Loucy (cell line): ENCODE data around the gene NRXN3.

Experiments
- H2AFZ ChIP-seq: fragments of 200-600 bp; sonication (generic); 2 replicates; pipeline ENCODE4 v1.6.0; 2016; ENCODE audit warnings: antibody characterized with exemption, mild to moderate bottlenecking, low read length, moderate library complexity
- H3F3A ChIP-seq: fragments of 200-600 bp; 2 replicates; pipeline ENCODE4 v1.6.0; 2016; ENCODE audit warnings: antibody characterized with exemption, low read depth, mild to moderate bottlenecking
- H3K27me3 ChIP-seq: fragments of 200-600 bp; sonication (generic); 2 replicates; pipeline ENCODE4 v1.6.1; 2014; ENCODE audit warnings: low read length, mild to moderate bottlenecking; ENCODE audit not compliant: insufficient read depth, poor library complexity, severe bottlenecking
- H3K36me3 ChIP-seq: fragments of 200-600 bp; sonication (generic); 2 replicates; pipeline ENCODE4 v1.6.1; 2016; ENCODE audit warnings: low read length; ENCODE audit not compliant: insufficient read depth
- H3K4me1 ChIP-seq: fragments of 200-600 bp; sonication (generic); 2 replicates; pipeline ENCODE4 v1.5.1; 2014; ENCODE audit warnings: low read length, mild to moderate bottlenecking; ENCODE audit not compliant: insufficient read depth, poor library complexity, severe bottlenecking
- H3K4me2 ChIP-seq: fragments of 200-600 bp; sonication (generic); 2 replicates; pipeline ENCODE4 v1.6.0; 2014; ENCODE audit warnings: antibody characterized with exemption, low read length, low read depth, mild to moderate bottlenecking; ENCODE audit not compliant: poor library complexity, severe bottlenecking
- H3K4me3 ChIP-seq: fragments of 200-600 bp; sonication (generic); 2 replicates; pipeline ENCODE4 v1.5.1; 2014; ENCODE audit warnings: low read length, mild to moderate bottlenecking, mixed read lengths; ENCODE audit not compliant: poor library complexity, severe bottlenecking
- H3K79me2 ChIP-seq: fragments of 200-600 bp; sonication (generic); 2 replicates; pipeline ENCODE4 v1.6.1; 2014; ENCODE audit warnings: low read length; ENCODE audit not compliant: insufficient read depth
- H3K9ac ChIP-seq: fragments of 200-600 bp; sonication (generic); 2 replicates; pipeline ENCODE4 v1.6.0; 2014; ENCODE audit warnings: mild to moderate bottlenecking, low read depth, low read length, moderate library complexity; ENCODE audit not compliant: poor library complexity, severe bottlenecking
- H3K9me2 ChIP-seq: fragments of 200-600 bp; sonication (generic); replicated peaks from 2 replicates; pipeline ENCODE4 v1.6.1; 2016; ENCODE audit warnings: low read depth, low read length, mixed read lengths
- H3K9me3 ChIP-seq: fragments of 200-600 bp; sonication (generic); 2 replicates; pipeline ENCODE4 v1.6.1; 2014; ENCODE audit warnings: mild to moderate bottlenecking, antibody characterized with exemption, low read length, low read depth; ENCODE audit not compliant: insufficient read depth
- H4K20me1 ChIP-seq: fragments of 200-600 bp; sonication (generic); 2 replicates; pipeline ENCODE4 v1.6.0; 2014; ENCODE audit warnings: antibody characterized with exemption, low read length, mild to moderate bottlenecking; ENCODE audit not compliant: insufficient read depth, poor library complexity, severe bottlenecking
- EZH2phosphoT487 ChIP-seq: fragments of 200-600 bp; IDR thresholded peaks from 2 replicates; pipeline ENCODE4 v1.6.1; 2018; ENCODE audit warnings: antibody characterized with exemption, mild to moderate bottlenecking, moderate library complexity, borderline replicate concordance
- TF ChIP-seq, protein P1 (sequence below): fragments of 200-600 bp; sonication (generic); conservative IDR thresholded peaks from 2 replicates; pipeline ENCODE4 v1.5.1; 2014; ENCODE audit warnings: mild to moderate bottlenecking, antibody characterized with exemption, low read length

Gene NRXN3

GRCh38 chr14:79663453-79663852 lies 1493.3 kb downstream of the NRXN3 start:
- no peaks in the 10 kb centered on the region for H4K20me1 ChIP-seq
- H3K9ac ChIP-seq: no peak overlapping the region
- H3K36me3 ChIP-seq: no peaks in the 10 kb centered on the region
- H3K27me3 ChIP-seq: no peaks in the 10 kb centered on the region
- no peaks in the 10 kb centered on the region for H3F3A ChIP-seq
- H3K9me2 ChIP-seq: no peaks in the 10 kb centered on the region
- H3K4me3 ChIP-seq: no peak overlapping the region
- no peak overlapping the region for H3K4me2 ChIP-seq
- no peaks in the 10 kb centered on the region for H3K9me3 ChIP-seq
- peaks cover 12% of the 10 kb centered on the region for H3K4me1 ChIP-seq
- H3K79me2 ChIP-seq: no peaks in the 10 kb centered on the region
- H2AFZ ChIP-seq: no peak overlapping the region
- TF ChIP-seq, protein P1, sequence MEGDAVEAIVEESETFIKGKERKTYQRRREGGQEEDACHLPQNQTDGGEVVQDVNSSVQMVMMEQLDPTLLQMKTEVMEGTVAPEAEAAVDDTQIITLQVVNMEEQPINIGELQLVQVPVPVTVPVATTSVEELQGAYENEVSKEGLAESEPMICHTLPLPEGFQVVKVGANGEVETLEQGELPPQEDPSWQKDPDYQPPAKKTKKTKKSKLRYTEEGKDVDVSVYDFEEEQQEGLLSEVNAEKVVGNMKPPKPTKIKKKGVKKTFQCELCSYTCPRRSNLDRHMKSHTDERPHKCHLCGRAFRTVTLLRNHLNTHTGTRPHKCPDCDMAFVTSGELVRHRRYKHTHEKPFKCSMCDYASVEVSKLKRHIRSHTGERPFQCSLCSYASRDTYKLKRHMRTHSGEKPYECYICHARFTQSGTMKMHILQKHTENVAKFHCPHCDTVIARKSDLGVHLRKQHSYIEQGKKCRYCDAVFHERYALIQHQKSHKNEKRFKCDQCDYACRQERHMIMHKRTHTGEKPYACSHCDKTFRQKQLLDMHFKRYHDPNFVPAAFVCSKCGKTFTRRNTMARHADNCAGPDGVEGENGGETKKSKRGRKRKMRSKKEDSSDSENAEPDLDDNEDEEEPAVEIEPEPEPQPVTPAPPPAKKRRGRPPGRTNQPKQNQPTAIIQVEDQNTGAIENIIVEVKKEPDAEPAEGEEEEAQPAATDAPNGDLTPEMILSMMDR: no peak
- no peak for TF ChIP-seq EZH2phosphoT487

DNA sequence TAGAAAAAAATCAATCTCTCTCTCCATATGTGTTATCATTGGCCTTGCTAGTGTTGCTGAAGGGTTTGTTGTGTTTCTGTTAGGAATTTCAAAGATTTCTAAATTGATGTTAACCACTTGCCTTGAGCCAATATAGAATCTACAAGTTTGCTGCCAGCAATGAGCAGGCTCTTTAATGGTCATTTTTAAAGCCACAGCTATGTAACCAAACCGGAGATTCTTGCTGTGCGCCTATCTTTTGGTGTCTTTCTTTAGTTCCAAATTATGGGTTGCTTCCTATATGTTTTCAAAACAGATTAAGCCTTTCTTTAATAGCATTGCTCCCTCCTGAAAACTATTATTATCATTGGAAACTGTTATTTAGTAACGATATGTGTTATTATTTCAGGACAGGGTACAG lies 1495.4 kb downstream of the NRXN3 start:
- H3K4me1 ChIP-seq: peaks cover 2% of the 10 kb centered on the region
- H3K9me2 ChIP-seq: no peaks in the 10 kb centered on the region
- H3K9ac ChIP-seq: no peak overlapping the region
- H3K79me2 ChIP-seq: no peaks in the 10 kb centered on the region
- no peaks in the 10 kb centered on the region for H3K36me3 ChIP-seq
- no peak overlapping the region for H2AFZ ChIP-seq
- no peak for TF ChIP-seq EZH2phosphoT487
- TF ChIP-seq, protein P1: no peak
- H3K4me2 ChIP-seq: no peak overlapping the region
- no peak overlapping the region for H3K4me3 ChIP-seq
- H4K20me1 ChIP-seq: no peaks in the 10 kb centered on the region
- no peaks in the 10 kb centered on the region for H3F3A ChIP-seq
- H3K9me3 ChIP-seq: no peaks in the 10 kb centered on the region
- H3K27me3 ChIP-seq: no peaks in the 10 kb centered on the region

GRCh38 chr14:79668951-79669350 lies 1498.8 kb downstream of the NRXN3 start:
- H3K4me2 ChIP-seq: no peak overlapping the region
- no peaks in the 10 kb centered on the region for H3K79me2 ChIP-seq
- no peaks in the 10 kb centered on the region for H4K20me1 ChIP-seq
- no peak overlapping the region for H3K4me3 ChIP-seq
- H3K9me3 ChIP-seq: no peaks in the 10 kb centered on the region
- no peaks in the 10 kb centered on the region for H3F3A ChIP-seq
- no peaks in the 10 kb centered on the region for H3K4me1 ChIP-seq
- H3K36me3 ChIP-seq: no peaks in the 10 kb centered on the region
- TF ChIP-seq, protein P1: no peak
- TF ChIP-seq EZH2phosphoT487: no peak
- H2AFZ ChIP-seq: no peak overlapping the region
- H3K27me3 ChIP-seq: no peaks in the 10 kb centered on the region
- no peak overlapping the region for H3K9ac ChIP-seq
- H3K9me2 ChIP-seq: no peaks in the 10 kb centered on the region
